Stimulated activated CD4-positive, alpha-beta T cell treated with anti-CD3 and anti-CD28 coated beads, TNF-alpha, amount 100 ng/mL, for 1 hour (primary cell): ENCODE results near the gene STK38.
"Not testable (repeated sequence)": the region's sequence is repeated elsewhere in the genome, so short reads cannot be mapped to it uniquely, and the experiment has no call there.

Experiments
- DNase-seq, 3 donors: peaks; one replicate each; pipeline ENCODE4 v3.0.0-alpha.2; 2020; ENCODE audit warnings: low read depth in 3 of 3, low spot score in 1 of 3

Gene STK38

DNA sequence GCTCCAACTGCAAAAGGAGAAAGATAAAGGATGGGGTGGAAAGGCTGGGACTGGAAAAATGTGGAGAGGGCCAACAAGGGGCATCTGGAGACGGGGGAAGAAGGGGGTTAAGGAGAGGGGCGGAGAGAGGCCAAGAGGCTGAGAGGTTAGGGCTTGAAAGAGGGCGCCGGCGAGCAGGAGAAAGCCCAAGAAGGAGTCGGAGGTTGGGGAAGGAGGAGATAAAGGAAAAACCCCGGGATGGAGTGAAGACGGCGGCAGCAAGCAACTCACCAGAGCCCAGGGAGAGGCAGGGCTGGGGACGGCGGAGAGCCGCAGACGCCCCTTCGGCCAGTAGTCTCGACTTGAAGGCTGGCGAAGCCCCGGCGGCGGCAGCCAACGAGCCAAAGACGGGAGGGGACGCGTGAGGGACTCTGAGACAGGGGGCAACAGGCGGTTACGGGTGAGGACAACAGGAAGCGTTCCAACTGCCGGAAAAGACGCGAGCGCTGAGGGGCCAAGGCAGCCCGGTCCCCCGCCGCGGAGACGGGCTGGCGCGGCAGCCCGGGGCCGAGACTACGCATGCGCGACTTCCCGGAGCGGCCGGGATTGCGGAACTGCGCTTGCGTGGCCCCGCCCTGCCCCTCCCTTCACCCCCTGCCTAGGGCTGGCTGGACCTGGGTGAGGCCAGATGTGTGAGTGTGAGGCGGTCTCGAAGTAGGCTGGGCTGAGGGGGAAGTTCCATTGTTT, at the start of gene STK38:
Gene STK38 (minus strand): TSS at position 560 of the 726 bp plus-strand sequence. CDS start 7,277 bp downstream, outside the sequence.
- peak; percentile 83 to 95 (median 90) for DNase-seq

DNA sequence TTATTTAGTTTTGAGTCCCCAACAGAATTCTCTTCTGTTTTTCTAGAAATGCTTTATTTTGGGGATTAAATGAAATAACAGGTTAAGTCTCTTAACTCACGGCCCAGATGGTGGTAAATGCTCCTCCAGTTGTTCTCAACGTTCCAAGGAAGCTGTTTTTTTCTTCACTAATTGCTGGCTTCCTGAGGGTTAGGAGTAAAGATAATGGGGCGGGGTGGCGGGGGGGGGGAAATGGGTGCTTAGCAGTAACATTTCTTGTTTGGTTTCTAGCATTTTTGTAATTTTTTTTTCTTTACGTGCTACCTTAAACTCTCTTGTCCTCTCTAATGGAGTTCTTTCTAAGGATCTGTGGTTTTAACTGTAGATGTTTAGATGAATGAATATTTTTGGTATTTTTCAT, 49.1 kb upstream of the STK38 start:
- DNase-seq, result no peak

DNA sequence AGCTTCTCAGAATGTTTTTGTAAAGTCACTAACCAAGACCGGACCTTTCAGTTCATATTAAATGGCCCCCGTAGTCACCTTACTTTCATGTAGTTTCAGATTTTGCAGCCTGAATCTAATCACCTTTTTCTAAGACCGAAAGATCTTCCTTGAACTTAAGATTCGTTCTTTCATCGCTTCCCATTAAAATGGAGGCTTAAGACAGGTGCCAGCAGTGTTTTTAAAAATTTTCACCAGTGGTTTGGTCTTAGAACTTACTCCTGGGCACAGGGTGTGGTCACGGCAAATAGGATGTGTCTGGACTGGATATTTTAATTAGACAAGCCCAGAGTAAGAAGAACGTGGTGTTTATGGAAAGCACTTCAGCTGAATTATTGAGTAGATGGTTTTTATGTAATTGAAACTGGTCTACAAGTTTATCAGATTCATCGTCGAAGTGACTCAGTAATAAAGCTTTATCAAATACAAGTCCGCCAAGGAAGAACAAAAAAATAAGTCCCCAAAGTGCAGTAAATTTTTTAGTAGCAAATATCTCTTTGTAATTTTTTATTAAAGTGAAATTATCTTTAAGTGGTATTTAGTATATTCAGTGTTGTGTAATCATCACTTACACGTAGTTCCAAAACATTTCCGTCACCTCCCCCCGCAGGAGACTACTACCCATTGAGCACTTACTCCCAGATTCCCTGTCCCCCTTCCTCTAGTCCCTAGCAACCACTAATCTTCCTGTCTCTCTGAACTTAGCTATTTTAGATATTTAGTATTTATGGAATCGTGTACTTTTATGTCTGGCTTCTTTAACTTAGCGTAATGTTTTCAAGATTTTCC, 47.8 kb upstream of the STK38 start:
- no peak for DNase-seq

DNA sequence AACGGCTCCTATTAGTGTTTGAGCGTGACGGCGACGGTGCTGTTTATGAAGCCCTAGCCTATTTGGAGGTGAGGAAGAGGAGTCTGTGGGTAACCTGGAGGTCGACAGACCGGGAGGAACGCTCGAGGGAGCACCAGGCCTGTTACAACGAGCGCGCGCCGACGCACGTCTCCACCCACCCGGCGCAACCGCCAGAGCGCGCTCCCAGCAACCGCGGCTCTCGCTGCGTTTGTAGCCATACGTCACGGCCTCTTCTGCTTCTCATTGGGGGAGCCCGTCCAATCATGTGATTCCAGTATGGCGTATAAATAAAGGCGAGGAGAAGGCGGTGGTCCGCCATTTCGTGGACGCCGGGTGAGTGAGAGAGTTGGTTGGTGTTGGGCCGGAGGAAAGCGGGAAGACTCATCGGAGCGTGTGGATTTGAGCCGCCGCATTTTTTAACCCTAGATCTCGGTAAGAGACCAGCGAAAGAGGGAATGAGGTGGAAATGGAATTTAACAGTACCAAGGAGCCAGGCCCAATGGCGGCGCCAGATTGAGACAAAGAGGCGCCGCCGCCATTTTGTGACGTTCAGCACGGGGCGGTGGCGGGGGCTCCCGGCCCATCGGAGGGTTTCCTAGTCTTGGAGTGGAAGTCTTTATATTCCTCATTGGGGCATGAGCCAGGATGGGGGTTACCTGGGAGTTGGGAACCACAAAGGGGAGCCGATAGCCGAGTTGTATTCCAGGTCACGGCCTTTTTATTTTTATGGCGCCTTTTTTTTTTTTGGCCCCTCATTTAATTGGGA, 46.9 kb upstream of the STK38 start, which contains the start of gene SRSF3:
Gene SRSF3 (plus strand): TSS at position 334 of the 787 bp plus-strand sequence. CDS start 2,401 bp downstream, outside the sequence.
- peak; percentile 81 to 91 (median 90) for DNase-seq

DNA sequence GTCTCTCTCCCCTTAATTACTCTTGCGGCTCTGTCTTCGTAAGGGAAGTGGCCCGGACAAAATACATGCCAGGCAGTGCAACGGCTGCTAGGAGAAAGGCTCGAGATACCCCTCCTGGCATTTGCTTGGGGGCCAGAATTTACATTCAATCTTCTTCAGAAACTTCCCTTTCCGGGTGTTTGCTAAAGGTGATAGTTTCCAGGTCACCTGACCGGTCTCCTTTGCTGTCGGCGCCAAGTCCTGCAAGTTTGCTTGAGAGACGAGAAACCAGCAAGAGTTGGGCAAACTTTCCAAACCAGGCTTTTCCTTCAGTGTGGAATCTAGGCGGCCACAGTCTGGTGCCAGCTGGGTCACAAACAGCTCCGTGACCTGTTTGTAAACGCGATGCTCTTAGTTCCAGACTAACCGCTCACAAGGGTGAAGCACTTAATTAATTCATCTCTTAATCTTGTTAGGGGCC, 46.3 kb upstream of the STK38 start:
- peak in 2 of 3 donors; percentile 15 to 18 for DNase-seq

DNA sequence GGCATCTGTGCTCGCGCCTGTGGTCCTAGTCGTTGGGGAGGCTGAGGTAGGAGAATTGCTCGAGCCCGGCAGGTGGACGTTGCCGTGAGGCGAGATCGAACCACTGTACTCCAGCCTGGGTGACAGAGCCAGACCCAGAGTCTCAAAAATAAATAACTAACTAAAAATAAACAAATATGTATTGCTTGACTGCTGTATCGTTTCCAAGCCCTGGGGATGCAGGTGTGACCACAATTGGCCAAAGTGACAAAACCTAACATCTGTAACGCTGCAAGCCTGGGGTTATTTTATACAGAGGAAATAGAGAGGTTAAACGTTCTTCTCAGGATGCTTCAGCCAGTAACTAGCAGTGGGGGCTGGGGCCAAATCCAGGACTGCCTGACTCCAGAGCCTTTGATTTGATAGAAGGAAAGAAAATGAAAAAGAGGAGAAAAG, 45.0 kb upstream of the STK38 start:
- DNase-seq, result no peak

DNA sequence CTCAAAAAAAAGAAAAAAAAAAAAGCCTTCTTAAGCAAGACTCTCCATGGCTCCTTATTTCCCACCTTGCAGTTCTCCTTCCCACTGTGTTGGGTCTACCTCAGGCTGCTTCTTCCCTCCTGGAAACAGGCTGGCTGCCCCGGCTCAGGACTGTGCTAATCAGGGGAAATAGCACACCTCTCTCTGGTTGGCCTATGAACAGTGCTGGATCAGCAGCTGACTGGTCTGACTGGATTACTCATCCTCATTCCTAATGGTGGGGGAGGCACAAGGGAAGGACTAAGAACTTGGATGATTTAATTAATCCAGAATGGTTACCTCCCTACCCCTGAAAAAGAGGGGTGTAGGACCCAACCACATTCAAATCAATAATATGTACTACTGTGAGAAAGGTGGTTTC, 43.0 kb upstream of the STK38 start:
- no peak for DNase-seq

DNA sequence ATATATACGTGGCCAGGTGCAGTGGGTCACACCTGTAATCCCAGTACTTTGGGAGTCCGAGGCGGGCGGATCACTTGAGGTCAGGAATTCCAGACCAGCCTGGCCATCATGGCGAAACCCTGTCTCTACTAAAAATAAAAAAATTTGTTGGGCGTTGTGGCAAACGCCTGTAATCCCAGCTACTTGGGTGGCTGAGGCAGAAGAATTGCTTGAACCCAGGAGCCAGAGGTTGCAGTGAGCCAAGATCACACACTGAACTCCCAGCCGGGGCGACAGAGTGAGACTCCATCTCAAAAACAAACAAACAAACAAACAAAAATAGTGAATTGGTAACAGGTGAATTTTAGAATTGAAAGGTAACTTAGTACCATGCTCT, 41.7 kb upstream of the STK38 start:
- DNase-seq, result not testable (repeated sequence)

DNA sequence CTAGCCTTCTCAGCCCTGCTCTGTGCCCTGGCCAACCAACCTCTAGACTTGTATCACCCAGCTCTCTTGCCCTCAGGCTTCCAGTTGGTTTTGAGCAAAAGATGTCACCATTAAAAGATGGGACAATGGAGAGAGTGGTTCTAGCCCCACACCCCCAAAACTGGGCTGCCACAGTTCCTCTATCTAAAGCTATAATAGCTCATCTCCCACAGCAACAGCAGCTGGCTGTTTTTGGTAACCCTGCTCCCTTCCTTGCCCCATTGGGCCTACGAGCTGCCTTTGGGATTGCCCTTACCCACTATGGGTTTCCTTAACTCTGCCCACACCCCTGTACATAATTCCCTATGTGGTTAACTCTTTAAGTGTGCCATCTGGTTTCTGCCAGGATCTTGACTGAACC, 39.3 kb upstream of the STK38 start:
- DNase-seq, result no peak

DNA sequence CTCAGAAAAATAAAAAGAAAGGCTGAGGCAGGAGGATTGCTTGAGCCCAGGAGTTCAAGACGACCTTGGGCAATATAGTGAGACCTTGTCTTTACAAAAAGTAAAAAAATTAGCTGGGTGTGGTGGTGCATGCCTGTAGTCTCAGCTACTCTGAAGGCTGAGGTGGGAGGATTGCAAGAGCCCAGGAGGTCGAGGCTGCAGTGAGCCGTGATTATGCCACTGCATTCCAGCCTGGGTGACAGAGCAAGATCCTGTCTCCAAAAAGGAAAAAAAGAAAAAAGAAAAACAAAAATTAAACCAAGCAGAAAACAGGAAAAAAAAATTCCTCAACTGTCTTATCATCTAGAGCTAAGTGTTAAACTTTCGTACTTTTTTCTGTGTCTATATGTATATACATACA, 34.4 kb upstream of the STK38 start:
- no peak for DNase-seq

DNA sequence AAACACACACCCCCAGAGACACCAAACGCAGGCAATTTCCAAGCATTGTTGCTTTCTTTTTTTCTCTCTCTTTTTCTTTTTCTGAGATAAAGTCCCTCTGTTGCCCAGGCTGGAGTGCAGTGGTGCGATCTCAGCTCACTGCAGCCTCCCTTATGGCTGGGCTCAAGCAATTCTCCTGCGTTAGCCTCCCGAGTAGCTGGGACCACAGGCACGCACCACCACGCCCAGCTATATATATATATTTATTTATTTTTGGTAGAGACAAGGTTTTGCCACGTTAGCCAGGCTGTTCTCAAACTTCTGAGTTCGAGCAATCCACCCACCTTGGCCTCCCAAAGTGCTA, 32.9 kb upstream of the STK38 start:
- no peak for DNase-seq

DNA sequence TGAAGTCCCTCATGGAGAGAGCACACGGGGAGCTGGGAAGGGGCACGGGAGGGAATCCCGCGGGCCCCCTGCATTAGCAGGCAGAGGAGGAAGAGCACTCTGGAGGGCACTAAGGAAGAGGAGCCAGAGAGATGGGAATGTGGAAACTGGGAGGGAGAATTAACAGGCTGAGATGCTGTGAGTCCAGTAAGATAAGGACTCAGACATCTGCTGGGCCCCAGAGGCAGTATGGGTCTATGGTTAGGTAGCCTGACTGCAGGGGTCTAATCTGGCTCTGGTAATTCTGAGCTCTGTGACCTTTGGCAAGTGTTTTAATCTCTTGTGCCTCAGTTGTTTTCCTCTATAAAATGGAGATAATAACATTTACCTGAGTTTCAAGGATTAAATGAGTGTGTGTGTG, 31.2 kb upstream of the STK38 start:
- no peak for DNase-seq

DNA sequence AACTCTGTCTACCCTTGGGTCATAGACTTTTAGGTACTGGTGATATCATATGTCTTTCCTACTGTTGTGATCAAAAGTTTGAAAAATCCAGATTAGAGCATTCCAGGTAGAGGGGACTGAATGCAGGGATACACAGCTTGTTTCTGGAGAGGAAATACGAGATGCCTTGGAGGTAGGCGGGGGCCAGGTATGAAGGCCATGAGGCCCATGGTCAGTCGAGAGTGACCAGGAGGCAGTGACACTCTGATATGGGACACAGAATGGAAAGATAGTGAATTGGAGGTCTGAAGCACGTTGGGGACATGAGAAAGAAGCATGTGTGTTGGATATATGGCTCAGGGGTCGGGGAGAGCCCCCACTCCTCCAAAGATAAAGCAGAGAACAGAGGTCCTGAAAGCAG, 30.8 kb upstream of the STK38 start:
- no peak for DNase-seq

DNA sequence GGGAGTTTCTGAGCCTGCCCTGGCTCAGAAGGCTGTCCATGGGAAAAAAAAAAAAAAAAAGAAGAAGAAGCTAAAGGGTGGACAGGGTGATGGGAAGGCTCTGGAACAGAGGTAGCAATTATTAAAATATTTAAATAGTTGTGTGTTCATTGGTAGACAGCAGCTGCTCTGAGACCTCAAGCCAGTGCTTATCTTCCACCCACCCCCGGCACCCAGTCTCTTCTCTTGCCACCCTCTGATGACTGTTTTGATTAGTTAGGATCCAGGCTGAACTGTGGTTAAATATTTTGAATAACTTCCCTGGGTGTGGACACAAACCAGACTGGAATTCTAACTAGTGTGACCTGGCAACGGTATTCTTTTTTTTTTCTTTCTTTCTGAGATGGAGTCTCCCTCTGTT, 30.0 kb upstream of the STK38 start:
- DNase-seq, result no peak

DNA sequence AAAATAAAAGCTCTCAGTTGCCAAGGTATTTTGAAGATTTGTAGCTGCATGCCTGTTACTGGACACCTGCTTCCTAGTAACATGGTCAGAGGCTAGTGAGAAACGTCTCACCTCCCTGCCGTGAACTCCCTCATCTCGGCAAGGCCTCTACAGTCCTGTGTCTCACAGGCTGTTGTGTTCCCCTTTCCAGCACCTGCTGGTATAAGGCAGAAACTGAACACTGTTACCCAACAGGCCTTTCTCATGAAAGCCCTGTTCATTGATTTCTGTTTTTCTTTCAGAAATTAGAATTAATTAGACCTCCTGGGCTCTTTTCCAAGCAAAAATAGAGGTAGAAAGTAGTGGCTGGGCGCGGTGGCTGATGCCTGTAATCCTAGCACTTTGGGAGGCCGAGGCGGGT, 29.3 kb upstream of the STK38 start:
- DNase-seq, result no peak

DNA sequence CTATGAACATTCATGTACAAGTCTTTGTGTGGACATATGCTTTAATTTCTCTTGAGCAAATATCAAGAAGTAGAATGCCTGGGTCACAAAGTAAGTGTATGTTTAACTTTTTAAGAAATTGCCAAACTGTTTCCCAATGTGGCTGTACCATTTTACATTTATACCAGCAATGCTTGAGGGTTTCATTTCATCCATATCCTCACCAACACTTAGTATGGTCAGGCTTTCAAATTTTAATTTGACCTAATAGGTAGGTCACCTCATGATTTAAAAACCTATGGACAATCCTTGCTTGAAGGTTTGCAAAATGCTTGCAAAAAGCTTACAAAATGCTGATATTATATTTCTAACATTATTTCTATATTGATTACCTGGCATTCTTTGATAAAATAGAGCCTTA, 27.4 kb upstream of the STK38 start:
- DNase-seq, result no peak

DNA sequence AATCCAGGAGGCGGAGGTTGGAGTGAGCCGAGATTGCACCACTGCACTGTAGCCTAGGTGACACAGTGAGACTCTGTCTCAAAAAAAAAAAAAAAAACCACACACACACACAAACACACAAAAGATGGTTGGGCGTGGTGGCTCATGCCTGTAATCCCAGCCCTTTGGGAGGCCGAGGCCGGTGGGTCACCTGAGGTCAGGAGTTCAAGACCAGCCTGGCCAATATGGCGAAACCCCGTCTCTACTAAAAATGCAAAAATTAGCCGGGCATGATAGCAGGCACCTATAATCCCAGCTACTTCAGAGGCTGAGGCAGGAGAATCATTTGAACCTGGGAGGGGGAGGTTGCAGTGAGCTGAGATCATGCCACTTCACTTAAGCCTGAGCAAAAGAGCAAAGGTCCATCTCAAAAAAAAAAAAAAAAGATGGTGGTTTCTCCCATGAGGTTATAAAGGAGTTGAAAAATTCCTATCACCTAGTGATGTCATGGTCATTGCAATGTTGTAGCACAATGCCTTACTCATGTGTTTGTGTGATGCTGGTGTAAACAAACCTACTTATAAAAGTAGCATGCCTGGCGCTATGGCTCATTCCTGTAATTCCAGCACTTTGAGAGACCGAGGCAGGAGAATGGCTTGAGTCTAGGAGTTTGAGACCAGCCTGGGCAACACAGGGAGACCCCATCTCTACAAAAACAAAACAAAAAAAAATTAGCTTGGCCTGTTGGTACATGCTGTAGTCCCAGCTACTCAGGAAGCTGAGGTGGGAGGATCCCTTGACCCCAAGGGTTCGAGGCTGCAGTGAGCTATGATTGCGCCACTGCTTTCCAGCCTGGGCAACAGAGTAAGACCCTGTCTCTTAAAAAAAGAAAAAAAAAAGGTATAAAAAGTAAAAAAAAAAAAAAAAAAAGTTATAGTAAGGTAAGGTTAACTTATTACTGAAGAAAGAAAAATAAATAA, 25.4 kb upstream of the STK38 start:
- DNase-seq, result not testable (repeated sequence)

DNA sequence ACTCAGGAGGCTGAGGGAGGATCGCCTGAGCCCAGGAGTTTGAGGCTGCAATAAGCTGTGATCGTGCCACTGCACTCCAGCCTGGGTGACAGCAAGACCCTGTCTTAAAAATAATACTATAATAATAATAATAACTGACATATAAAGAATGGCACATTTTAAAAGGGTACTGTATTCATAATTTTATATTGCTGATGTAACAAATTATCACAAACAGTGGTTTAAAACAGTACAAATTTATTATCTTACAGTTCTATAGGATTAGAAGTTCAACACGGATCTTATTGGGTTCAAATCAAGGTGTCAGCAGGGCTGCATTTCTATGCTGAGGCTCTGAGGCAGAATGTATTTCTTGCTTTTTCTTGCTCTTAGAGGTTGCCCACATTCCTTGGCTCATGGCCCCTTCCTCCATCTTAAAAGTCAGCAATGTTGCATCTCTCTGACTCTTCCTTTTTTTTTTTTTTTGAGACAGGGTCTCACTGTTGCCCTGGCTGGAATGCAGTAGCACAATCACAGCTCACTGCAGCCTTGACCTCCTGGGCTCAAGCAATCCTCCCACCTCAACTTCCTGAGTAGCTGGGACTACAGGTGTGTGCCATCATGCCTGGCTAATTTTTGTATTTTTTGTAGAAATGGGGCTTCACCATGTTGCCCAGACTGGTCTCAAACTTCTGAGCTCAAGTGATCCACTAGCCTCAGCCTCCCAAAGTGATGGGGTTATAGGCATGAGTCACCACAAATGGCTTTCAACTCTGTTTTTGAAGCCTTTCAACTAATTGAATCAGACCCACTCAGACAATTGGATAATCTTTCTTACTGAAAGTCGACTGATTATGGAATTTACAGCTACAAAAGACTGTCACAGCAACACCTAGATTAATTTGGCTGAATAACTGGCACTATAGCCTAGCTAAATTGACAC, 24.1 kb upstream of the STK38 start:
- no peak for DNase-seq

DNA sequence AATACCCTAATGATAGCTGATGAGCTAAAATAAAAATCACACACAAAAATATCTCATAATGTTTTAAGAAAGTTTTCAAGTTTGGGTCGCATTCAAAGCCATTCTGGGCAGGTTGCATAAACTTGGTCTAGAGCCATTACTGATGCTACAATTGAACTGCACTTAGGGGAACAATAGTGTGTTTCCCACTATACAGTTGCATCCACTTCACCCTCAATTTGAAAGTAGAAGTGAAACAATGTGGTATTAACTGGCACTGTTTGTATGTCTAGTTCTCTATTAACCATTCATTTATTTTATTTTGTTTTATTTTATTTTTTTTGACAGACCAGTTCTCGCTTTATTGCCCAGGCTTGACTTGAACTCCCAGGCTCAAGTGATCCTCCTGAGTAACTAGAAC, 23.0 kb upstream of the STK38 start:
- DNase-seq, result no peak
